K562 (cell line): ENCODE results near the gene IL17RC. TPM values are rescaled to one million over a fixed set of nuclear protein-coding genes. Genes with fewer than 3 reads are reported as not detected.
A peak's percentile ranks its signal among the peaks of the same experiment; 100 is the strongest.
"Not testable (repeated sequence)": the region's sequence is repeated elsewhere in the genome, so short reads cannot be mapped to it uniquely, and the experiment has no call there.

ENCODE experiments used
- ATAC-seq: fragments of 200-7000 bp; cut with Tn5 transposase; 3 replicates; pipeline ENCODE4 v1.9.1; 2020; ENCODE audit warnings: moderate library complexity
- BruUV-seq: library from RNA; stranded (reverse); fragments of 400-500 nt; replicated peaks from 2 replicates; lab custom pipeline; 2021; lab: Mats Ljungman, UMichigan
- CTCF ChIA-PET: fragments of 300-600 bp; formaldehyde crosslinking; extraction: SDS; loops from one replicate; lab custom pipeline; 2021; ENCODE audit warnings: low intra/inter-chr PET ratio; lab: Yijun Ruan, JAX
- POLR2A ChIA-PET: fragments of 300-600, 350-650 bp; sonication (Branson Sonifier 250); formaldehyde crosslinking; extraction: SDS; loops from one replicate; lab custom pipeline; 2021; ENCODE audit warnings: antibody characterized with exemption, inconsistent platforms; lab: Yijun Ruan, JAX
- DNase-seq, 4 experiments: peaks; one replicate each; pipeline versions ENCODE4 v3.0.0 to v3.0.0-alpha.2; 2011 to 2018; ENCODE audit warnings: low spot score in 3 of 4, mixed read lengths in 3 of 4; ENCODE audit errors: extremely low read depth in 1 of 4
- FAIRE-seq: peaks from 2 replicates; lab custom pipeline; 2011; peaks lifted over from hg19 to GRCh38; lab: Jason Lieb, UNC
- H2AFZ ChIP-seq: 2 replicates; pipeline ENCODE4 v1.6.0; 2011; ENCODE audit warnings: low read depth, low read length, control low read depth, inconsistent platforms
- H3K27ac ChIP-seq: fragments of 200-600 bp; 3 replicates; pipeline ENCODE4 v1.8.0; 2011; ENCODE audit warnings: low read depth, mild to moderate bottlenecking, control low read depth, inconsistent platforms, low read length, moderate library complexity, mixed read lengths; ENCODE audit errors: extremely low read depth
- H3K27me3 ChIP-seq, 2 experiments: fragments of 300-600 bp in 1 of 2; 2 replicates in 1 of 2; 3 replicates in 1 of 2; pipeline versions ENCODE4 v1.6.0 to v1.8.0; 2011; ENCODE audit warnings: inconsistent platforms in 2 of 2, low read length in 2 of 2, mild to moderate bottlenecking in 1 of 2, mixed read lengths in 1 of 2, moderate library complexity in 1 of 2; ENCODE audit not compliant: control insufficient read depth in 2 of 2, insufficient read depth in 2 of 2
- H3K36me3 ChIP-seq: fragments of 300-600 bp; 3 replicates; pipeline ENCODE4 v1.8.0; 2011; ENCODE audit warnings: mild to moderate bottlenecking, low read length, inconsistent platforms; ENCODE audit not compliant: control insufficient read depth, insufficient read depth
- H3K4me1 ChIP-seq, 2 experiments: fragments of 200-600 bp in 1 of 2; replicated peaks in 1 of 2; 2 replicates in 1 of 2; 3 replicates in 1 of 2; pipeline versions ENCODE4 v1.5.1 to v1.8.0; 2011; ENCODE audit warnings: inconsistent platforms in 2 of 2, low read length in 2 of 2, mild to moderate bottlenecking in 1 of 2, mixed read lengths in 1 of 2, moderate library complexity in 1 of 2; ENCODE audit not compliant: control insufficient read depth in 2 of 2, insufficient read depth in 2 of 2
- H3K4me2 ChIP-seq: 2 replicates; pipeline ENCODE4 v1.6.1; 2011; ENCODE audit warnings: low read length, control low read depth, inconsistent platforms, mixed read lengths; ENCODE audit not compliant: insufficient read depth
- H3K4me3 ChIP-seq: fragments of 200-600 bp; sonication (generic), shearing (Covaris generic); 2 replicates; pipeline ENCODE4 v1.5.1; 2016; ENCODE audit warnings: control low read depth, inconsistent platforms
- H3K79me2 ChIP-seq: fragments of 200-600 bp; 3 replicates; pipeline ENCODE4 v1.8.0; 2011; ENCODE audit warnings: low read length, inconsistent platforms; ENCODE audit not compliant: control insufficient read depth, insufficient read depth
- H3K9ac ChIP-seq, 2 experiments: 2 replicates each; pipeline versions ENCODE4 v1.6.0 to v1.6.1; 2011; ENCODE audit warnings: low read depth in 2 of 2, low read length in 2 of 2, control low read depth in 1 of 2, inconsistent platforms in 1 of 2, mild to moderate bottlenecking in 1 of 2, mixed read lengths in 1 of 2; ENCODE audit not compliant: insufficient read depth in 1 of 2
- H3K9me1 ChIP-seq: one replicate; pipeline ENCODE4 v1.6.0; 2011; ENCODE audit warnings: inconsistent platforms, mild to moderate bottlenecking, low read length, moderate library complexity; ENCODE audit not compliant: control insufficient read depth, insufficient read depth
- H3K9me3 ChIP-seq: replicated peaks from 2 replicates; pipeline ENCODE4 v1.5.1; 2011; ENCODE audit warnings: low read depth, low read length, inconsistent platforms; ENCODE audit not compliant: control insufficient read depth, insufficient read depth
- H4K20me1 ChIP-seq: replicated peaks from 2 replicates; pipeline ENCODE4 v1.6.1; 2011; ENCODE audit warnings: low read length, inconsistent platforms, mixed read lengths; ENCODE audit not compliant: control insufficient read depth, insufficient read depth
- ESRRA ChIP-seq: fragments of 450-650 bp; IDR thresholded peaks from 2 replicates; pipeline ENCODE4 v1.6.1; 2014; ENCODE audit warnings: low read depth, mild to moderate bottlenecking, moderate library complexity, borderline replicate concordance
- FIP1L1 ChIP-seq: fragments of 200-400 bp; formaldehyde crosslinking; IDR thresholded peaks from 2 replicates; pipeline ENCODE4 v1.6.1; 2018; ENCODE audit warnings: mild to moderate bottlenecking, low read depth, low read length; ENCODE audit not compliant: poor library complexity, severe bottlenecking
- FOSL1 ChIP-seq: fragments of 200-800 bp; sonication (Bioruptor generic); conservative IDR thresholded peaks from 2 replicates; pipeline ENCODE4 v1.6.1; 2016; ENCODE audit warnings: missing genetic modification characterization, missing compliant biosample characterization
- LARP7 ChIP-seq: fragments of 450-650 bp; IDR thresholded peaks from 2 replicates; pipeline ENCODE4 v1.6.1; 2016
- PHF21A ChIP-seq: fragments of 450-650 bp; IDR thresholded peaks from 2 replicates; pipeline ENCODE4 v1.6.1; 2017; ENCODE audit warnings: low read depth, borderline replicate concordance
- U2AF2 ChIP-seq: fragments of 200-400 bp; formaldehyde crosslinking; optimal IDR thresholded peaks from 2 replicates; pipeline ENCODE3; 2017; ENCODE audit warnings: low read depth, mild to moderate bottlenecking, low read length
- VEZF1 ChIP-seq: fragments of 200-800 bp; sonication (Bioruptor generic); IDR thresholded peaks from 2 replicates; pipeline ENCODE4 v1.6.1; 2017; ENCODE audit warnings: missing genetic modification characterization, missing compliant biosample characterization
- ZNF79 ChIP-seq: fragments of 250-450 bp; sonication (Bioruptor Pico); IDR thresholded peaks from 2 replicates; pipeline ENCODE4 v1.4.0; 2020; ENCODE audit warnings: low read depth, mild to moderate bottlenecking, moderate library complexity
- WGBS: fragments of 100-300 bp; shearing (Covaris generic); methylation state at CpG from one replicate; pipeline ENCODE4 v1.1.6; 2016; ENCODE audit warnings: low coverage, mixed read lengths; ENCODE audit not compliant: insufficient coverage; ENCODE audit errors: missing lambda C conversion rate; 5-methylcytosine and 5-hydroxymethylcytosine counted together
- in situ Hi-C: fragments of 300-500 bp; cut with MboI; formaldehyde crosslinking; loops from 4 replicates; pipeline ENCODE4 v1.15.0; 2018; ENCODE audit warnings: inconsistent platforms, mixed read lengths
- intact Hi-C: fragments of 100-400 bp; cut with micrococcal nuclease; formaldehyde crosslinking; loops from 2 replicates; pipeline ENCODE4 v1.14.2; 2022
- polyA plus RNA-seq, 8 experiments: library from polyadenylated mRNA; depleted of rRNA in 4 of 8; stranded (reverse) in 5 of 8; unstranded in 3 of 8; fragments of >200 nt; fragmentation: Nextera tagmentation in 2 of 8; fragmentation: Illumina TruSeq in 1 of 8; extraction: Ambion mirVana in 2 of 8; extraction: Trizol in 1 of 8; gene quantifications; 2 replicates each; pipeline versions ENCODE4 v1.2.1 to v1.2.3, GENCODE V29; 2011 to 2014; ENCODE audit warnings: inconsistent platforms in 1 of 8, missing spikeins in 1 of 8
- total RNA-seq, 7 experiments: library from RNA; depleted of rRNA in 6 of 7; stranded (reverse); fragments of >200 nt in 6 of 7; fragmentation: Illumina TruSeq in 2 of 7; extraction: Trizol in 2 of 7; gene quantifications; 2 replicates each; pipeline versions ENCODE4 v1.2.1 to v1.2.3, GENCODE V29; 2011 to 2021; ENCODE audit warnings: low replicate concordance in 1 of 7
- TF ChIP-seq, protein P1 (sequence below): conservative IDR thresholded peaks from 2 replicates; pipeline ENCODE4 v1.6.1; 2011; ENCODE audit warnings: low read depth, mild to moderate bottlenecking, low read length; ENCODE audit not compliant: control insufficient read depth
- TF ChIP-seq, protein P2 (sequence below): fragments of 450-650 bp; IDR thresholded peaks from 2 replicates; pipeline ENCODE4 v1.6.1; 2016; ENCODE audit warnings: low read depth, mild to moderate bottlenecking, moderate library complexity
- TF ChIP-seq, protein P3 (sequence below): sonication (generic); formaldehyde crosslinking; IDR thresholded peaks from 2 replicates; pipeline ENCODE4 v1.8.1; 2023; ENCODE audit warnings: mild to moderate bottlenecking, missing genetic modification reagents, moderate library complexity

The IL17RC gene
- total and polyA plus RNA-seq, 9 of the 15 experiments (the other 6 are each of a cell fraction or from before 2014, with no cell fraction given): 0.15 to 11.4 (median 7.1) TPM; not detected in 1

- H3K4me2 ChIP-seq, H3K27ac ChIP-seq, intact Hi-C loops, in situ Hi-C loops, H3K9me3 ChIP-seq, H3K4me3 ChIP-seq, H2AFZ ChIP-seq, H4K20me1 ChIP-seq, FAIRE-seq, H3K79me2 ChIP-seq, BruUV-seq, H3K9ac ChIP-seq, H3K27me3 ChIP-seq, DNase-seq, H3K9me1 ChIP-seq, ATAC-seq, H3K4me1 ChIP-seq, H3K36me3 ChIP-seq, CTCF ChIA-PET: not testable (repeated sequence)
- POLR2A ChIA-PET: interaction anchor here (1.0 kb wide), 1 partner anchor 12 kb away, joined by 4 read pairs; no protein-coding TSS in a partner anchor
- WGBS: 85% methylated on average over 5 of the region's 5 CpGs
- peak; percentile 61 for TF ChIP-seq FOSL1 (tag)
Measured at GRCh38 chr3:9872067-9872466, 44.8 kb upstream of the IL17RC start.

GRCh38 chr3:9875448-9875847 lies 41.5 kb upstream of the IL17RC start:
- CTCF ChIA-PET: no interaction called here
- H4K20me1 ChIP-seq: no peaks in the 10 kb centered on the region
- peaks cover 9 to 14% of the 10 kb centered on the region in 2 experiments; a peak in 4 of 5 replicates for H3K4me1 ChIP-seq
- no peaks in the 10 kb centered on the region for H3K9me1 ChIP-seq
- BruUV-seq: no TSS peak
- POLR2A ChIA-PET: interaction anchor here (1.6 kb wide), 1 partner anchor 9 kb away, joined by 4 read pairs; no protein-coding TSS in a partner anchor
- no peak overlapping the region for H3K9ac ChIP-seq
- no peak overlapping the region for H3K27ac ChIP-seq
- DNase-seq (no peak), ATAC-seq (no peak), FAIRE-seq (peak; percentile 19)
- in situ Hi-C loops (no loop called here), intact Hi-C loops (no loop called here)
- H3K27me3 ChIP-seq: no peaks in the 10 kb centered on the region
- no peaks in the 10 kb centered on the region for H3K79me2 ChIP-seq
- H3K4me2 ChIP-seq: no peak overlapping the region
- H3K4me3 ChIP-seq: no peak overlapping the region
- peak overlapping the region; percentile 6; the same call in 1 of the 2 replicates for H2AFZ ChIP-seq
- H3K9me3 ChIP-seq: no peaks in the 10 kb centered on the region
- no peaks in the 10 kb centered on the region for H3K36me3 ChIP-seq
- TF ChIP-seq ESRRA: no peak
- TF ChIP-seq LARP7: no peak
- TF ChIP-seq, protein P1, sequence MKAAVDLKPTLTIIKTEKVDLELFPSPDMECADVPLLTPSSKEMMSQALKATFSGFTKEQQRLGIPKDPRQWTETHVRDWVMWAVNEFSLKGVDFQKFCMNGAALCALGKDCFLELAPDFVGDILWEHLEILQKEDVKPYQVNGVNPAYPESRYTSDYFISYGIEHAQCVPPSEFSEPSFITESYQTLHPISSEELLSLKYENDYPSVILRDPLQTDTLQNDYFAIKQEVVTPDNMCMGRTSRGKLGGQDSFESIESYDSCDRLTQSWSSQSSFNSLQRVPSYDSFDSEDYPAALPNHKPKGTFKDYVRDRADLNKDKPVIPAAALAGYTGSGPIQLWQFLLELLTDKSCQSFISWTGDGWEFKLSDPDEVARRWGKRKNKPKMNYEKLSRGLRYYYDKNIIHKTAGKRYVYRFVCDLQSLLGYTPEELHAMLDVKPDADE: no peak
- TF ChIP-seq, protein P2, sequence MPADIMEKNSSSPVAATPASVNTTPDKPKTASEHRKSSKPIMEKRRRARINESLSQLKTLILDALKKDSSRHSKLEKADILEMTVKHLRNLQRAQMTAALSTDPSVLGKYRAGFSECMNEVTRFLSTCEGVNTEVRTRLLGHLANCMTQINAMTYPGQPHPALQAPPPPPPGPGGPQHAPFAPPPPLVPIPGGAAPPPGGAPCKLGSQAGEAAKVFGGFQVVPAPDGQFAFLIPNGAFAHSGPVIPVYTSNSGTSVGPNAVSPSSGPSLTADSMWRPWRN: no peak
- TF ChIP-seq, protein P3, sequence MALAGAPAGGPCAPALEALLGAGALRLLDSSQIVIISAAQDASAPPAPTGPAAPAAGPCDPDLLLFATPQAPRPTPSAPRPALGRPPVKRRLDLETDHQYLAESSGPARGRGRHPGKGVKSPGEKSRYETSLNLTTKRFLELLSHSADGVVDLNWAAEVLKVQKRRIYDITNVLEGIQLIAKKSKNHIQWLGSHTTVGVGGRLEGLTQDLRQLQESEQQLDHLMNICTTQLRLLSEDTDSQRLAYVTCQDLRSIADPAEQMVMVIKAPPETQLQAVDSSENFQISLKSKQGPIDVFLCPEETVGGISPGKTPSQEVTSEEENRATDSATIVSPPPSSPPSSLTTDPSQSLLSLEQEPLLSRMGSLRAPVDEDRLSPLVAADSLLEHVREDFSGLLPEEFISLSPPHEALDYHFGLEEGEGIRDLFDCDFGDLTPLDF (CRISPR knock-in tag): no peak
- no peak for TF ChIP-seq VEZF1 (CRISPR knock-in tag)
- TF ChIP-seq U2AF2: no peak
- TF ChIP-seq FIP1L1: no peak
- no peak for TF ChIP-seq ZNF79 (CRISPR knock-in tag)
- TF ChIP-seq PHF21A: no peak
